Hepatocyte (in vitro differentiated cells): ENCODE data around the gene AZIN2. TPM values are rescaled to one million over a fixed set of nuclear protein-coding genes. Genes with fewer than 3 reads are reported as not detected.

Experiments used
- DNase-seq: peaks from one replicate; pipeline ENCODE4 v3.0.0-alpha.2; 2016; ENCODE audit warnings: low spot score
- H2AFZ ChIP-seq: fragments of 200-600 bp; sonication (generic); 2 replicates; pipeline ENCODE4 v1.6.0; 2016; ENCODE audit warnings: antibody characterized with exemption, mild to moderate bottlenecking
- H3K27ac ChIP-seq: fragments of 200-600 bp; sonication (generic); 2 replicates; pipeline ENCODE4 v1.5.1; 2016; ENCODE audit warnings: mild to moderate bottlenecking
- H3K27me3 ChIP-seq: fragments of 200-600 bp; sonication (generic); 2 replicates; pipeline ENCODE4 v1.6.1; 2016
- H3K36me3 ChIP-seq: fragments of 200-600 bp; sonication (generic); replicated peaks from 2 replicates; pipeline ENCODE4 v1.5.1; 2016; ENCODE audit warnings: low read depth; ENCODE audit not compliant: insufficient read depth
- H3K4me1 ChIP-seq: fragments of 200-600 bp; sonication (generic); 2 replicates; pipeline ENCODE4 v1.5.1; 2016; ENCODE audit warnings: mild to moderate bottlenecking, moderate library complexity; ENCODE audit not compliant: insufficient read depth
- H3K4me2 ChIP-seq: fragments of 200-600 bp; sonication (generic); 2 replicates; pipeline ENCODE4 v1.6.0; 2016
- H3K4me3 ChIP-seq: fragments of 200-600 bp; sonication (generic); 2 replicates; pipeline ENCODE4 v1.5.1; 2016; ENCODE audit warnings: mild to moderate bottlenecking
- H3K79me2 ChIP-seq: fragments of 200-600 bp; sonication (generic); 2 replicates; pipeline ENCODE4 v1.6.0; 2017; ENCODE audit warnings: mild to moderate bottlenecking
- H3K9me2 ChIP-seq: fragments of 200-600 bp; sonication (generic); replicated peaks from 2 replicates; pipeline ENCODE4 v1.6.0; 2017; ENCODE audit warnings: mild to moderate bottlenecking; ENCODE audit not compliant: insufficient read depth
- H3K9me3 ChIP-seq: fragments of 200-600 bp; sonication (generic); 2 replicates; pipeline ENCODE4 v1.5.1; 2016; ENCODE audit warnings: low read depth, mild to moderate bottlenecking
- H4K20me1 ChIP-seq: fragments of 200-600 bp; sonication (generic); 2 replicates; pipeline ENCODE4 v1.6.0; 2016; ENCODE audit warnings: mild to moderate bottlenecking; ENCODE audit not compliant: insufficient read depth, poor library complexity, severe bottlenecking
- EZH2 ChIP-seq: fragments of 200-600 bp; sonication (generic); IDR thresholded peaks from 2 replicates; pipeline ENCODE4 v1.6.1; 2016; ENCODE audit warnings: antibody characterized with exemption, mild to moderate bottlenecking, borderline replicate concordance
- EZH2phosphoT487 ChIP-seq: fragments of 200-600 bp; sonication (generic); IDR thresholded peaks from one replicate; pipeline ENCODE4 v1.6.1; 2018; ENCODE audit warnings: antibody characterized with exemption, mild to moderate bottlenecking, low read depth, moderate library complexity; ENCODE audit not compliant: unreplicated experiment, severe bottlenecking
- WGBS: methylation state at CpG from one replicate; pipeline ENCODE4 v1.1.6; 2016; ENCODE audit warnings: low lambda C conversion rate; ENCODE audit errors: missing lambda C conversion rate; 5-methylcytosine and 5-hydroxymethylcytosine counted together
- polyA plus RNA-seq: library from polyadenylated mRNA; unstranded; fragments of >200 nt; fragmentation: Nextera tagmentation; extraction: Ambion mirVana; gene quantifications from 2 replicates; pipeline ENCODE4 v1.2.1, GENCODE V29; 2016
- total RNA-seq: library from RNA; depleted of rRNA; stranded (reverse); fragments of >200 nt; gene quantifications from 2 replicates; pipeline ENCODE4 v1.2.3, GENCODE V29; 2014
- TF ChIP-seq, protein P1 (sequence below): fragments of 200-600 bp; sonication (generic); IDR thresholded peaks from 2 replicates; pipeline ENCODE4 v1.5.1; 2016; ENCODE audit warnings: antibody characterized with exemption, mild to moderate bottlenecking; ENCODE audit not compliant: poor library complexity

AZIN2 gene
- total and polyA plus RNA-seq, 2 experiments from 2014 or later, result 1.8 to 2.8 TPM

- TF ChIP-seq, protein P1, sequence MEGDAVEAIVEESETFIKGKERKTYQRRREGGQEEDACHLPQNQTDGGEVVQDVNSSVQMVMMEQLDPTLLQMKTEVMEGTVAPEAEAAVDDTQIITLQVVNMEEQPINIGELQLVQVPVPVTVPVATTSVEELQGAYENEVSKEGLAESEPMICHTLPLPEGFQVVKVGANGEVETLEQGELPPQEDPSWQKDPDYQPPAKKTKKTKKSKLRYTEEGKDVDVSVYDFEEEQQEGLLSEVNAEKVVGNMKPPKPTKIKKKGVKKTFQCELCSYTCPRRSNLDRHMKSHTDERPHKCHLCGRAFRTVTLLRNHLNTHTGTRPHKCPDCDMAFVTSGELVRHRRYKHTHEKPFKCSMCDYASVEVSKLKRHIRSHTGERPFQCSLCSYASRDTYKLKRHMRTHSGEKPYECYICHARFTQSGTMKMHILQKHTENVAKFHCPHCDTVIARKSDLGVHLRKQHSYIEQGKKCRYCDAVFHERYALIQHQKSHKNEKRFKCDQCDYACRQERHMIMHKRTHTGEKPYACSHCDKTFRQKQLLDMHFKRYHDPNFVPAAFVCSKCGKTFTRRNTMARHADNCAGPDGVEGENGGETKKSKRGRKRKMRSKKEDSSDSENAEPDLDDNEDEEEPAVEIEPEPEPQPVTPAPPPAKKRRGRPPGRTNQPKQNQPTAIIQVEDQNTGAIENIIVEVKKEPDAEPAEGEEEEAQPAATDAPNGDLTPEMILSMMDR, result no peak
- TF ChIP-seq EZH2, result no peak
- no peak for TF ChIP-seq EZH2phosphoT487
- Histone ChIP-seq H3K27ac (no peak overlapping the region), H3K36me3 (no peaks in the 10 kb centered on the region), H3K79me2 (no peaks in the 10 kb centered on the region), H3K9me3 (no peaks in the 10 kb centered on the region), H3K9me2 (no peaks in the 10 kb centered on the region), H2AFZ (no peak overlapping the region), H3K27me3 (no peaks in the 10 kb centered on the region), H3K4me2 (no peak overlapping the region), H4K20me1 (no peaks in the 10 kb centered on the region), H3K4me1 (peaks cover 8% of the 10 kb centered on the region), H3K4me3 (no peak overlapping the region)
- 59% methylated on average over 7 of the region's 7 CpGs for WGBS
- DNase-seq, result no peak
Measured at GRCh38 chr1:33142483-33143064, 61.6 kb downstream of the AZIN2 start.

GRCh38 chr1:33143176-33143575 is 62.2 kb downstream of the AZIN2 start:
- peak; percentile 23 for DNase-seq
- H3K36me3 ChIP-seq, result no peaks in the 10 kb centered on the region
- H3K79me2 ChIP-seq, result no peaks in the 10 kb centered on the region
- H3K4me2 ChIP-seq, result no peak overlapping the region
- no peak overlapping the region for H3K4me3 ChIP-seq
- H3K27ac ChIP-seq, result peak overlapping the region; percentile 16
- H2AFZ ChIP-seq, result no peak overlapping the region
- no peaks in the 10 kb centered on the region for H3K9me3 ChIP-seq
- 60% methylated on average over 4 of the region's 4 CpGs for WGBS
- TF ChIP-seq, protein P1, result no peak
- TF ChIP-seq EZH2, result no peak
- no peaks in the 10 kb centered on the region for H3K27me3 ChIP-seq
- peaks cover 8% of the 10 kb centered on the region for H3K4me1 ChIP-seq
- no peaks in the 10 kb centered on the region for H4K20me1 ChIP-seq
- no peaks in the 10 kb centered on the region for H3K9me2 ChIP-seq

- Histone ChIP-seq H4K20me1 (no peaks in the 10 kb centered on the region), H3K79me2 (no peaks in the 10 kb centered on the region), H3K4me2 (no peak overlapping the region), H3K36me3 (no peaks in the 10 kb centered on the region), H3K4me1 (peaks cover 8% of the 10 kb centered on the region), H3K27ac (peak overlapping the region; percentile 16), H3K9me2 (no peaks in the 10 kb centered on the region), H2AFZ (no peak overlapping the region), H3K4me3 (no peak overlapping the region), H3K9me3 (no peaks in the 10 kb centered on the region), H3K27me3 (no peaks in the 10 kb centered on the region)
- DNase-seq, result no peak
- no peak for TF ChIP-seq EZH2phosphoT487
- 70% methylated on average over 2 of the region's 2 CpGs for WGBS
Measured at GRCh38 chr1:33143698-33144097, 62.7 kb downstream of the AZIN2 start.

- Histone ChIP-seq H3K36me3 (no peaks in the 10 kb centered on the region), H3K27me3 (no peaks in the 10 kb centered on the region), H3K4me1 (peaks cover 14% of the 10 kb centered on the region), H3K9me3 (no peaks in the 10 kb centered on the region), H2AFZ (no peak overlapping the region), H3K9me2 (no peaks in the 10 kb centered on the region), H3K79me2 (no peaks in the 10 kb centered on the region), H4K20me1 (no peaks in the 10 kb centered on the region), H3K4me2 (no peak overlapping the region), H3K27ac (no peak overlapping the region), H3K4me3 (no peak overlapping the region)
- DNase-seq, result no peak
- 92% methylated on average over 3 of the region's 3 CpGs for WGBS
- no peak for TF ChIP-seq EZH2phosphoT487
- TF ChIP-seq EZH2, result no peak
- TF ChIP-seq, protein P1, result no peak
Measured at GRCh38 chr1:33146003-33146402, 65.0 kb downstream of the AZIN2 start.
